ENCODE measurements around the gene SLC27A1. TPM values are rescaled to one million over a fixed set of nuclear protein-coding genes. Genes with fewer than 3 reads are reported as not detected.

Gene SLC27A1
- total RNA-seq, 1 donor from 2014 or later: 4.3 TPM

GRCh38 chr19:17554968-17555479, 84.7 kb downstream of the SLC27A1 start:
- ChIA-PET POLR2A (interaction anchor here (0.6 to 3.8 kb wide), 14 partner anchors 9 to 773 kb away, joined by 3 to 31 read pairs (median 9); partner anchors contain the start of gene PGLS), CTCF (interaction anchor here (1.1 to 2.3 kb wide), 2 partner anchors 26 to 59 kb away, joined by 3 to 8 read pairs; no protein-coding TSS in a partner anchor)
- Mint-ChIP-seq H3K27ac (peak overlapping the region; percentile 75), H3K4me3 (peak overlapping the region; percentile 70), H3K36me3 (ENCODE audit: low read depth) (peaks cover 38% of the 10 kb centered on the region), H3K27me3 (no peaks in the 10 kb centered on the region), H3K9me3 (no peaks in the 10 kb centered on the region), H3K4me1 (peaks cover 22% of the 10 kb centered on the region)
- intact Hi-C loops (cut with micrococcal nuclease): loop anchor here (1.0 to 10.0 kb wide), 6 partner anchors 16 to 300 kb away; partner anchors contain the start of gene RPL18A
- no peak for DNase-seq
- peak; percentile 12 for ATAC-seq (ENCODE audit: low read depth)
- TF ChIP-seq CTCF (IDR thresholded peaks at IDR 0.05): no peak

- ATAC-seq (ENCODE audit: low read depth): peak; percentile 93
- peaks cover 38% of the 10 kb centered on the region for H3K36me3 Mint-ChIP-seq (ENCODE audit: low read depth)
- DNase-seq: peak; percentile 94
- H3K27ac Mint-ChIP-seq: peak within 1 kb of the TSS; percentile 75
- ChIA-PET POLR2A (interaction anchor here (0.7 to 3.8 kb wide), 13 partner anchors 9 to 773 kb away, joined by 3 to 31 read pairs (median 9); partner anchors contain the start of gene PGLS), CTCF (interaction anchor here (1.1 to 2.7 kb wide), 2 partner anchors 26 to 59 kb away, joined by 3 to 13 read pairs; no protein-coding TSS in a partner anchor)
- H3K9me3 Mint-ChIP-seq: no peaks in the 10 kb centered on the region
- intact Hi-C loops (cut with micrococcal nuclease): loop anchor here (1.0 to 10.0 kb wide), 6 partner anchors 16 to 299 kb away; partner anchors contain the start of gene RPL18A
- TF ChIP-seq CTCF (IDR thresholded peaks at IDR 0.05): no peak
- H3K4me3 Mint-ChIP-seq: peak within 1 kb of the TSS; percentile 84
- H3K4me1 Mint-ChIP-seq: peaks cover 23% of the 10 kb centered on the region
- H3K27me3 Mint-ChIP-seq: no peaks in the 10 kb centered on the region
Measured at GRCh38 chr19:17555480-17555928, 85.2 kb downstream of the SLC27A1 start, which contains the start of gene COLGALT1. Gene COLGALT1, plus strand, starts transcription at chr19:17555649. Its CDS starts 65 bp downstream, at chr19:17555714.

Other genes with a start within 250 kb of the SLC27A1 start
- 22.4 and 25.8 TPM in 2 replicates for gene OCEL1, start 244.3 kb upstream of the SLC27A1 start, total RNA-seq
- gene NR2F6, start 224.6 kb upstream of the SLC27A1 start, total RNA-seq: 4.3 and 4.6 TPM in 2 replicates
- gene USHBP1, start 205.8 kb upstream of the SLC27A1 start, total RNA-seq: 0.42 and 0.44 TPM in 2 replicates
- gene BABAM1, start 203.1 kb upstream of the SLC27A1 start, total RNA-seq: 121 and 135 TPM in 2 replicates
- gene ANKLE1, start 188.6 kb upstream of the SLC27A1 start, total RNA-seq: 7.9 and 9.1 TPM in 2 replicates
- 5.4 and 6.6 TPM in 2 replicates for gene ABHD8, start 167.1 kb upstream of the SLC27A1 start, total RNA-seq
- 38.2 and 46.1 TPM in 2 replicates for gene MRPL34, start 164.7 kb upstream of the SLC27A1 start, total RNA-seq
- gene DDA1, start 161.0 kb upstream of the SLC27A1 start, total RNA-seq: 31.1 and 31.7 TPM in 2 replicates
- 2.1 and 2.2 TPM in 2 replicates for gene ANO8, start 135.7 kb upstream of the SLC27A1 start, total RNA-seq
- 32.4 and 40.2 TPM in 2 replicates for gene GTPBP3, start 133.0 kb upstream of the SLC27A1 start, total RNA-seq
- gene PLVAP, start 93.2 kb upstream of the SLC27A1 start, total RNA-seq: 0.84 TPM in 1 of 2 replicates, not detected in the other
- 1.7 and 3.9 TPM in 2 replicates for gene CCDC194, start 76.3 kb upstream of the SLC27A1 start, total RNA-seq
- 120 and 121 TPM in 2 replicates for gene BST2, start 64.9 kb upstream of the SLC27A1 start, total RNA-seq
- 22.8 and 23.3 TPM in 2 replicates for gene MVB12A, start 50.5 kb upstream of the SLC27A1 start, total RNA-seq
- gene TMEM221, start 21.9 kb upstream of the SLC27A1 start, total RNA-seq: not detected in 2 replicates
- not detected in 2 replicates for gene NXNL1, start 9.6 kb upstream of the SLC27A1 start, total RNA-seq
- gene PGLS, start 41.1 kb downstream of the SLC27A1 start, total RNA-seq: 107 and 111 TPM in 2 replicates
- gene COLGALT1, start 85.1 kb downstream of the SLC27A1 start, total RNA-seq: 69.2 and 80.3 TPM in 2 replicates
- gene UNC13A, start 217.8 kb downstream of the SLC27A1 start, total RNA-seq: 0.02 and 0.04 TPM in 2 replicates
- gene MAP1S, start 249.0 kb downstream of the SLC27A1 start, total RNA-seq: 65.6 and 80.5 TPM in 2 replicates

Data from activated B cell treated with CpG ODN at 0.5 μM for 24 hours (primary cell).